COLO668 (cell line): Measurements from ENCODE around the gene NDUFA7.
"Not testable (repeated sequence)": the region's sequence is repeated elsewhere in the genome, so short reads cannot be mapped to it uniquely, and the experiment has no call there.

Experiments
- DNase-seq: peaks from one replicate; lab custom pipeline; 2025; ENCODE audit not compliant: unreplicated experiment; lab: John Stamatoyannopoulos, UW

NDUFA7 gene

DNA sequence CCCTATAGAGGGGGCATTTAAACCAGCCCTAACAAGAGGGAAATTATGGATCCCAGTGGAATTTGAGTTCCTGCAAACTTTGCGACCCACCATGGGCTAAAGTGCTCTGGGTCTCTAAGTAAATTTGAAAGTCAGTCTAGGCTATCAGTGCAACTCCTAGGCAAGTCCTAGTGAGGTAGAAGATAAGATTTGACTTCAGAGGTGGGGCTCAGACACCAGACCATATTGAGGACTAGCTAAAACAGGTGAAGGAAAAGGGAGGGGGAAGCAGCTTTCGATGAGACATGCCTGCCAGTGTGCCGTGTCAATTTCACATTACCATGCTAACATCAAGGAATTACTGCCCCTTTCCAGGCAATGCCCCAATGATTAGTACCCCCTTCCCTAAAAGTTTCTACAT is 51.5 kb downstream of the NDUFA7 start:
- DNase-seq = no peak

- no peak for DNase-seq
These were observed 55.3 kb downstream of the NDUFA7 start for GRCh38 chr19:8265872-8266271.

DNA sequence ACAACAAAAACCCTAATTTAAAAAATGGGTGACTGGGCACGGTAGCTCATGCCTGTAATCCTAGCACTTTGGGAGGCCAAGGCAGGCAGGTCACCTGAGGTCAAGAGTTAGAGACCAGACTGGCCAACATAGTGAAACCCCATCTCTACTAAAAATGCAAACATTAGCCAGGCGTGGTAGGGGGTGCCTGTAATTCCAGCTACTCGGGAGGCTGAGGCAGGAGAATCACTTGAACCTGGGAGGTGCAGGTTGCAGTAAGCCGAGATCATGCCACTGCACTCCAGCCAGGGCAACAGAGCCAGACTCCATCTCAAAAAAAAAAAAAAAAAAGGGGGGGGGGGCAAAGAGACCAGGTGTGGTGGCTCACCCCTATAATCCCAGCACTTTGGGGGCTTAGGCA is 56.9 kb downstream of the NDUFA7 start:
- DNase-seq = not testable (repeated sequence)

DNA sequence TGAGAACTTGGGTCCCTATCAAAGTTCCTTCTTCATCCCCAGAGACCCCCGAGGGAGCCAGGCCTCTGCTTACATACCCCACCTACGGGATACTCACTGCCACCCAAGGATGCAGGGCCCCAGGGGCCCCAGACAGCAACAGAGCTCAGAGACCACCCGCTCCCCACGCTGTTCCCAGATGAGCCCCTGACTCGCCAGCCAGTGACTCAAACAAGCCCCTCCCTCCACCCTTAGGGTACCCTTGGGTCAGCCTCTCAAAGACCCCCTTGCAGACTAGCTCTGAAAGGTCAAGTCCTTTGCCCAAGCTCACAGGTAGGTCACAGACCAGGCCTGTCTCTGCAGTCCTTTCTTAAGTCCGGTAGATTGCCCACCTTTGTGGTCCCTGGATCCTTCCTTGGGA is 58.7 kb downstream of the NDUFA7 start:
- no peak for DNase-seq

DNA sequence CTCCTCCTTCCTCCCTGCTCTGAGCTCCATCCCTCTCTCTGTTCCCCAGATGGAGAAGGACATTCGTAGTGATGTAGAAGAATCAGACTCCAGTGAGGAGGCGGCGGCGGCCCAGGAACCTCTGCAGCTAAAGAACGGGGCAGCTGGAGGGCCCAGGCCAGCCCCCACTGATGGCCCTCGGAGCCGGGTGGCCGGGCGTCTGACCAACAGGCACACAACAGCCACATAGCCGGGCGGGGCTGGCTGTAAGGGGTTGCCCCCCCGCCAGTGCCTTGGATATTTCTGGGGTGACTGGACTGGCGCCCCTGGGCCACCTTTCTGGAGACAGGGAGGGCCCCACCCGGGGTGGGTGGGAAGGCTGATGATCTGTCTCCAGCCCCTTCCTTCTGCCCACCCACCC is 59.3 kb downstream of the NDUFA7 start:
- no peak for DNase-seq

GRCh38 chr19:8261347-8261746 is 59.8 kb downstream of the NDUFA7 start:
- no peak for DNase-seq
